ENCODE results near the gene COX8A.

COX8A gene

GRCh38 chr11:64018310-64018709 is 43.9 kb downstream of the COX8A start:
- Histone ChIP-seq H3K9ac (ENCODE audit: low read length) (no peak overlapping the region), H3K27me3 (ENCODE audit: control insufficient read depth, insufficient read depth, low read length) (peaks cover 32% of the 10 kb centered on the region), H3K9me3 (ENCODE audit: control insufficient read depth, low read depth, low read length) (no peaks in the 10 kb centered on the region), H3K36me3 (ENCODE audit: control insufficient read depth, low read depth, low read length) (no peaks in the 10 kb centered on the region), H3K4me1 (ENCODE audit: control insufficient read depth, low read depth, low read length) (peaks cover 13% of the 10 kb centered on the region), H3K27ac (ENCODE audit: low read length) (no peak overlapping the region), H3K4me3 (ENCODE audit: low read length) (no peak overlapping the region)

- H3K9ac ChIP-seq (ENCODE audit: low read length): no peak overlapping the region
- H3K9me3 ChIP-seq (ENCODE audit: control insufficient read depth, low read depth, low read length): no peaks in the 10 kb centered on the region
- no peak overlapping the region for H3K27ac ChIP-seq (ENCODE audit: low read length)
- no peaks in the 10 kb centered on the region for H3K36me3 ChIP-seq (ENCODE audit: control insufficient read depth, low read depth, low read length)
- no peak overlapping the region for H3K4me3 ChIP-seq (ENCODE audit: low read length)
- H3K4me1 ChIP-seq (ENCODE audit: control insufficient read depth, low read depth, low read length): peaks cover 21% of the 10 kb centered on the region
- peaks cover 22% of the 10 kb centered on the region for H3K27me3 ChIP-seq (ENCODE audit: control insufficient read depth, insufficient read depth, low read length)
Observed at GRCh38 chr11:64019106-64020037, 45.0 kb downstream of the COX8A start.

- no peaks in the 10 kb centered on the region for H3K9me3 ChIP-seq (ENCODE audit: control insufficient read depth, low read depth, low read length)
- peaks cover 24% of the 10 kb centered on the region for H3K4me1 ChIP-seq (ENCODE audit: control insufficient read depth, low read depth, low read length)
- H3K4me3 ChIP-seq (ENCODE audit: low read length): no peak overlapping the region
- H3K27ac ChIP-seq (ENCODE audit: low read length): no peak overlapping the region
- H3K27me3 ChIP-seq (ENCODE audit: control insufficient read depth, insufficient read depth, low read length): peaks cover 10% of the 10 kb centered on the region
- no peak overlapping the region for H3K9ac ChIP-seq (ENCODE audit: low read length)
- no peaks in the 10 kb centered on the region for H3K36me3 ChIP-seq (ENCODE audit: control insufficient read depth, low read depth, low read length)
Observed at GRCh38 chr11:64020976-64021756, 46.7 kb downstream of the COX8A start.

GRCh38 chr11:64021757-64022093 is 47.3 kb downstream of the COX8A start:
- Histone ChIP-seq H3K36me3 (ENCODE audit: control insufficient read depth, low read depth, low read length) (no peaks in the 10 kb centered on the region), H3K9me3 (ENCODE audit: control insufficient read depth, low read depth, low read length) (no peaks in the 10 kb centered on the region), H3K4me1 (ENCODE audit: control insufficient read depth, low read depth, low read length) (peaks cover 24% of the 10 kb centered on the region), H3K27ac (ENCODE audit: low read length) (no peak overlapping the region), H3K27me3 (ENCODE audit: control insufficient read depth, insufficient read depth, low read length) (peaks cover 10% of the 10 kb centered on the region), H3K9ac (ENCODE audit: low read length) (no peak overlapping the region), H3K4me3 (ENCODE audit: low read length) (no peak overlapping the region)

GRCh38 chr11:64022125-64022784 is 47.8 kb downstream of the COX8A start:
- Histone ChIP-seq H3K4me1 (ENCODE audit: control insufficient read depth, low read depth, low read length) (peaks cover 30% of the 10 kb centered on the region), H3K36me3 (ENCODE audit: control insufficient read depth, low read depth, low read length) (no peaks in the 10 kb centered on the region), H3K4me3 (ENCODE audit: low read length) (no peak overlapping the region), H3K9ac (ENCODE audit: low read length) (no peak overlapping the region), H3K27me3 (ENCODE audit: control insufficient read depth, insufficient read depth, low read length) (peaks cover 14% of the 10 kb centered on the region), H3K9me3 (ENCODE audit: control insufficient read depth, low read depth, low read length) (no peaks in the 10 kb centered on the region), H3K27ac (ENCODE audit: low read length) (no peak overlapping the region)

- Histone ChIP-seq H3K36me3 (ENCODE audit: control insufficient read depth, low read depth, low read length) (no peaks in the 10 kb centered on the region), H3K4me1 (ENCODE audit: control insufficient read depth, low read depth, low read length) (peaks cover 41% of the 10 kb centered on the region), H3K4me3 (ENCODE audit: low read length) (no peak overlapping the region), H3K9ac (ENCODE audit: low read length) (no peak overlapping the region), H3K27ac (ENCODE audit: low read length) (peak overlapping the region; percentile 46), H3K27me3 (ENCODE audit: control insufficient read depth, insufficient read depth, low read length) (peaks cover 23% of the 10 kb centered on the region), H3K9me3 (ENCODE audit: control insufficient read depth, low read depth, low read length) (no peaks in the 10 kb centered on the region)
Observed at GRCh38 chr11:64023712-64024710, 49.6 kb downstream of the COX8A start.

GRCh38 chr11:64025205-64025604 is 50.8 kb downstream of the COX8A start:
- Histone ChIP-seq H3K36me3 (ENCODE audit: control insufficient read depth, low read depth, low read length) (no peaks in the 10 kb centered on the region), H3K27me3 (ENCODE audit: control insufficient read depth, insufficient read depth, low read length) (peaks cover 32% of the 10 kb centered on the region), H3K4me3 (ENCODE audit: low read length) (no peak overlapping the region), H3K9ac (ENCODE audit: low read length) (no peak overlapping the region), H3K27ac (ENCODE audit: low read length) (no peak overlapping the region), H3K4me1 (ENCODE audit: control insufficient read depth, low read depth, low read length) (peaks cover 47% of the 10 kb centered on the region), H3K9me3 (ENCODE audit: control insufficient read depth, low read depth, low read length) (no peaks in the 10 kb centered on the region)

Measured in iPS-18a (cell line).